Endodermal cell (in vitro differentiated cells): ENCODE data around the gene SMYD3. TPM values are rescaled to one million over a fixed set of nuclear protein-coding genes. Genes with fewer than 3 reads are reported as not detected.

Experiments used
- DNase-seq: peaks from one replicate; pipeline ENCODE4 v3.0.0-alpha.2; 2017
- H3K27ac ChIP-seq: 2 replicates; pipeline ENCODE4 v1.5.1; 2013; ENCODE audit warnings: mild to moderate bottlenecking, low read depth, low read length, moderate library complexity
- H3K27me3 ChIP-seq: 2 replicates; pipeline ENCODE4 v1.6.1; 2013; ENCODE audit warnings: mild to moderate bottlenecking, low read length, moderate library complexity; ENCODE audit not compliant: insufficient read depth, control insufficient read depth, poor library complexity, severe bottlenecking
- H3K36me3 ChIP-seq: 2 replicates; pipeline ENCODE4 v1.7.0; 2013; ENCODE audit warnings: mild to moderate bottlenecking, low read length, moderate library complexity; ENCODE audit not compliant: control insufficient read depth, insufficient read depth
- H3K4me1 ChIP-seq: one replicate; pipeline ENCODE4 v1.7.0; 2013; ENCODE audit warnings: low read length; ENCODE audit not compliant: control insufficient read depth, insufficient read depth
- H3K4me3 ChIP-seq: 2 replicates; pipeline ENCODE4 v1.5.1; 2013; ENCODE audit warnings: mild to moderate bottlenecking, low read length, moderate library complexity
- H3K9ac ChIP-seq: 2 replicates; pipeline ENCODE4 v1.6.1; 2013; ENCODE audit warnings: mild to moderate bottlenecking, low read length, moderate library complexity; ENCODE audit not compliant: poor library complexity, severe bottlenecking; ENCODE audit errors: extremely low read depth
- H3K9me3 ChIP-seq: 2 replicates; pipeline ENCODE4 v1.6.1; 2013; ENCODE audit warnings: mild to moderate bottlenecking, low read length, moderate library complexity; ENCODE audit not compliant: control insufficient read depth
- H3K27ac Mint-ChIP-seq: 2 replicates; pipeline ENCODE4 v1.8.0; 2020; ENCODE audit warnings: mixed read lengths
- H3K27me3 Mint-ChIP-seq: 2 replicates; pipeline ENCODE4 v1.8.0; 2021; ENCODE audit warnings: mild to moderate bottlenecking, mixed read lengths; ENCODE audit not compliant: insufficient read depth
- H3K36me3 Mint-ChIP-seq: 2 replicates; pipeline ENCODE4 v1.8.0; 2020; ENCODE audit warnings: low read depth, mixed read lengths
- H3K4me1 Mint-ChIP-seq: 2 replicates; pipeline ENCODE4 v1.8.0; 2020; ENCODE audit warnings: mixed read lengths
- H3K4me3 Mint-ChIP-seq: 2 replicates; pipeline ENCODE4 v1.8.0; 2020; ENCODE audit warnings: mild to moderate bottlenecking, moderate library complexity, mixed read lengths
- H3K9me3 Mint-ChIP-seq: 2 replicates; pipeline ENCODE4 v1.8.0; 2020; ENCODE audit warnings: mild to moderate bottlenecking, mixed read lengths
- CTCF ChIP-seq: fragments of 200-600 bp; sonication (generic); conservative IDR thresholded peaks from 2 replicates; pipeline ENCODE4 v1.5.0; 2021; ENCODE audit warnings: antibody characterized with exemption, mild to moderate bottlenecking
- WGBS, 2 experiments: methylation state at CpG; one replicate each; pipeline versions ENCODE4 v1.1.5 to v1.1.7; 2013; ENCODE audit warnings: missing lambda C conversion rate in 2 of 2, mixed read lengths in 1 of 2; ENCODE audit not compliant: insufficient coverage in 1 of 2, insufficient read length in 1 of 2; 5-methylcytosine and 5-hydroxymethylcytosine counted together
- total RNA-seq, 2 donors: library from RNA; stranded (reverse); fragmentation: NEBNext Ultra II Directional in 1 of 2; extraction: Animal tissue kit (Norgen Biotek cat#: 25700) in 1 of 2; gene quantifications; 2 replicates in 1 of 2; 3 replicates in 1 of 2; pipeline ENCODE4 v1.2.1, GENCODE V29; 2021

SMYD3 gene
- total RNA-seq, 2 donors from 2014 or later = 32.3 to 45.8 TPM

GRCh38 chr1:246455476-246455875 is 51.6 kb downstream of the SMYD3 start:
- Histone ChIP-seq H3K27ac (no peak overlapping the region), H3K9me3 (no peaks in the 10 kb centered on the region), H3K4me3 (no peak overlapping the region), H3K27me3 (no peaks in the 10 kb centered on the region), H3K9ac (no peak overlapping the region), H3K36me3 (no peaks in the 10 kb centered on the region), H3K4me1 (no peaks in the 10 kb centered on the region)
- Mint-ChIP-seq H3K4me3 (no peak overlapping the region), H3K9me3 (no peaks in the 10 kb centered on the region), H3K27ac (no peak overlapping the region), H3K27me3 (no peaks in the 10 kb centered on the region), H3K4me1 (no peaks in the 10 kb centered on the region), H3K36me3 (peaks cover 3% of the 10 kb centered on the region)
- no peak for TF ChIP-seq CTCF
- WGBS, 2 experiments = 81 to 100% methylated on average over 1 of the region's 1 CpG
- no peak for DNase-seq

GRCh38 chr1:246454655-246455054 is 52.4 kb downstream of the SMYD3 start:
- no peak overlapping the region for H3K4me3 ChIP-seq
- Mint-ChIP-seq H3K4me3 (no peak overlapping the region), H3K27me3 (no peaks in the 10 kb centered on the region), H3K9me3 (no peaks in the 10 kb centered on the region), H3K4me1 (peaks cover under 1% of the 10 kb centered on the region), H3K36me3 (peaks cover 3% of the 10 kb centered on the region), H3K27ac (no peak overlapping the region)
- H3K9me3 ChIP-seq = peaks cover under 1% of the 10 kb centered on the region
- no peak for TF ChIP-seq CTCF
- no peaks in the 10 kb centered on the region for H3K27me3 ChIP-seq
- H3K36me3 ChIP-seq = no peaks in the 10 kb centered on the region
- no peaks in the 10 kb centered on the region for H3K4me1 ChIP-seq
- H3K9ac ChIP-seq = no peak overlapping the region
- no peak for DNase-seq
- no peak overlapping the region for H3K27ac ChIP-seq

DNA sequence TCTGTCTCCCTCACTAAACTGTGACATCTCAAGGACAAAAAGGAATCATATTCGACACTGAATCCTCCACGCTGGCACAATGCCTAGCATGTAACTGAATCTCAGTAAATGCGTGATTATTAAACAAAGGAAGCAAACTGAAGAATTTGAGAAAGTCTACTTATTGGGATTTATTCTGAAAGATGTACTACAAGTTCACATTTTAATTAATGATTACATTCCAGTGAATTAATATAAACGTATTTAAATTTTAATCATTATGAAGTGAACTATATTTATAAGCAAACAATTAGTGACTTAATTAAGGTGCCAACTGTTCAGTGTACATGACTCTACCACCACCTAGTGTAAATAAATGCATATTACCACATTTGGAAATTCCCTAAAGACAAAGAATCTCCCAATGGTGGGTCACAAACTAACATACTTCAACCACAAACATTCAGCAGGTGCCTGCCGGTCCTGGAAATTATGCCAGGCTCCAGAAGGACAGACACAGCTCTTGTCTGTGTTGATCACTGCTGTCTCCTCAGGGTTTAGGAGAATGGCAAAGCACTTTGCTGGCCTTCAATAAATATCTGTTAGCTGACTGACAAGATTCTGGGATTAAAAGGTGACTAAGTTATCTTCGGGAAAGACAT is 56.3 kb downstream of the SMYD3 start:
- H3K9me3 Mint-ChIP-seq = peaks cover 8% of the 10 kb centered on the region
- peaks cover 7% of the 10 kb centered on the region for H3K4me1 Mint-ChIP-seq
- peaks cover 2% of the 10 kb centered on the region for H3K36me3 Mint-ChIP-seq
- H3K27ac ChIP-seq = no peak overlapping the region
- 91 to 94% methylated on average over 3 to 5 of the region's 6 CpGs for WGBS, 2 experiments
- DNase-seq = no peak
- H3K4me3 Mint-ChIP-seq = no peak overlapping the region
- no peaks in the 10 kb centered on the region for H3K36me3 ChIP-seq
- H3K27ac Mint-ChIP-seq = no peak overlapping the region
- H3K9ac ChIP-seq = no peak overlapping the region
- peak; percentile 78 for TF ChIP-seq CTCF
- no peaks in the 10 kb centered on the region for H3K27me3 ChIP-seq
- H3K9me3 ChIP-seq = peaks cover 22% of the 10 kb centered on the region
- no peaks in the 10 kb centered on the region for H3K27me3 Mint-ChIP-seq
- H3K4me3 ChIP-seq = no peak overlapping the region
- H3K4me1 ChIP-seq = no peaks in the 10 kb centered on the region
